ENCODE measurements around the gene ATE1.

GRCh38 chr10:121788115-121788514 lies 139.7 kb downstream of the ATE1 start:
- TF ChIP-seq, protein P1, sequence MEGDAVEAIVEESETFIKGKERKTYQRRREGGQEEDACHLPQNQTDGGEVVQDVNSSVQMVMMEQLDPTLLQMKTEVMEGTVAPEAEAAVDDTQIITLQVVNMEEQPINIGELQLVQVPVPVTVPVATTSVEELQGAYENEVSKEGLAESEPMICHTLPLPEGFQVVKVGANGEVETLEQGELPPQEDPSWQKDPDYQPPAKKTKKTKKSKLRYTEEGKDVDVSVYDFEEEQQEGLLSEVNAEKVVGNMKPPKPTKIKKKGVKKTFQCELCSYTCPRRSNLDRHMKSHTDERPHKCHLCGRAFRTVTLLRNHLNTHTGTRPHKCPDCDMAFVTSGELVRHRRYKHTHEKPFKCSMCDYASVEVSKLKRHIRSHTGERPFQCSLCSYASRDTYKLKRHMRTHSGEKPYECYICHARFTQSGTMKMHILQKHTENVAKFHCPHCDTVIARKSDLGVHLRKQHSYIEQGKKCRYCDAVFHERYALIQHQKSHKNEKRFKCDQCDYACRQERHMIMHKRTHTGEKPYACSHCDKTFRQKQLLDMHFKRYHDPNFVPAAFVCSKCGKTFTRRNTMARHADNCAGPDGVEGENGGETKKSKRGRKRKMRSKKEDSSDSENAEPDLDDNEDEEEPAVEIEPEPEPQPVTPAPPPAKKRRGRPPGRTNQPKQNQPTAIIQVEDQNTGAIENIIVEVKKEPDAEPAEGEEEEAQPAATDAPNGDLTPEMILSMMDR (conservative IDR thresholded peaks at IDR 0.05; ENCODE audit: low read depth, low read length) = no peak
- TF ChIP-seq MAFK (IDR thresholded peaks at IDR 0.05; ENCODE audit: low read depth, low read length) = no peak
- TF ChIP-seq USF2 (IDR thresholded peaks at IDR 0.05; ENCODE audit: low read depth, low read length) = no peak
- TF ChIP-seq MXI1 (IDR thresholded peaks at IDR 0.05; ENCODE audit: borderline replicate concordance, low read depth, low read length) = no peak
- no peak for TF ChIP-seq RAD21 (IDR thresholded peaks at IDR 0.05; ENCODE audit: low read length)
- no peak for TF ChIP-seq CHD1 (IDR thresholded peaks at IDR 0.05; ENCODE audit: low read depth, low read length)
- TF ChIP-seq POLR2A (IDR thresholded peaks at IDR 0.05; ENCODE audit: low read depth, low read length) = no peak
- no peak for TF ChIP-seq FOS (IDR thresholded peaks at IDR 0.05; ENCODE audit: low read depth, low read length)
